Osteocyte (in vitro differentiated cells): ENCODE measurements around the gene SND1. TPM values are rescaled to one million over a fixed set of nuclear protein-coding genes. Genes with fewer than 3 reads are reported as not detected.
A peak's percentile ranks its signal among the peaks of the same experiment; 100 is the strongest.

Experiments used
- DNase-seq: peaks from one replicate; pipeline ENCODE4 v3.0.0; 2021; ENCODE audit warnings: mixed read lengths; ENCODE audit not compliant: unreplicated experiment; ENCODE audit errors: extremely low spot score
- H3K27ac Mint-ChIP-seq: one replicate; pipeline ENCODE4 v1.8.0; 2021; ENCODE audit warnings: mild to moderate bottlenecking, mixed read lengths; ENCODE audit not compliant: unreplicated experiment
- H3K27me3 Mint-ChIP-seq: one replicate; pipeline ENCODE4 v1.8.0; 2021; ENCODE audit warnings: mixed read lengths; ENCODE audit not compliant: unreplicated experiment
- H3K36me3 Mint-ChIP-seq: one replicate; pipeline ENCODE4 v1.8.0; 2021; ENCODE audit warnings: mixed read lengths; ENCODE audit not compliant: unreplicated experiment
- H3K4me1 Mint-ChIP-seq: one replicate; pipeline ENCODE4 v1.8.0; 2021; ENCODE audit warnings: mixed read lengths; ENCODE audit not compliant: unreplicated experiment
- H3K4me3 Mint-ChIP-seq: one replicate; pipeline ENCODE4 v1.8.0; 2021; ENCODE audit warnings: mild to moderate bottlenecking, moderate library complexity, mixed read lengths; ENCODE audit not compliant: unreplicated experiment
- H3K9me3 Mint-ChIP-seq: one replicate; pipeline ENCODE4 v1.8.0; 2021; ENCODE audit warnings: mixed read lengths; ENCODE audit not compliant: unreplicated experiment
- total RNA-seq: library from RNA; stranded (reverse); gene quantifications from 2 replicates; pipeline ENCODE4 v1.2.1, GENCODE V29; 2021
- TF ChIP-seq, protein P1 (sequence below): fragments of 200-600 bp; sonication (generic); IDR thresholded peaks from 2 replicates; pipeline ENCODE4 v1.5.0; 2021; ENCODE audit warnings: antibody characterized with exemption, mild to moderate bottlenecking, moderate library complexity

The SND1 gene
- total RNA-seq, 1 donor from 2014 or later: 229 TPM

DNA sequence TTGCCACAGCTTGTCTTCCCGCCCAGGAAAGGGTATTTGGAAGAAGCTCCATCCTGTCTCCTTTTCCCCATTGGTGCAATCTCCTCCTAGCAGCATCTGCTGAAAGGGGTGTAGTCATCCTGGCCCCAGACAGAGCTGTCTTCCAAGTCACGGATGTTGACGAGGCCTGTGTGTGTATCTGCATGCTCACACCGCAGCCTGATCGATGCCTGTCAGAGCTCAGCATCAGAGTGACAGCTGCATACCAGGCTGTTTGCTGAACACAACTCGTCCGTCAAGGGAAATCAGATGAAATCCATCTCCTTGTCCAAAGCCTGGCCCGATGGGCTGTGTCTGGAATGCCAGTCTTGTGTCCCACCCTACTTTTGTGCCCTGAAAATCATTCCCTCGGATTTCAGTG is 400.4 kb downstream of the SND1 start:
- TF ChIP-seq, protein P1, sequence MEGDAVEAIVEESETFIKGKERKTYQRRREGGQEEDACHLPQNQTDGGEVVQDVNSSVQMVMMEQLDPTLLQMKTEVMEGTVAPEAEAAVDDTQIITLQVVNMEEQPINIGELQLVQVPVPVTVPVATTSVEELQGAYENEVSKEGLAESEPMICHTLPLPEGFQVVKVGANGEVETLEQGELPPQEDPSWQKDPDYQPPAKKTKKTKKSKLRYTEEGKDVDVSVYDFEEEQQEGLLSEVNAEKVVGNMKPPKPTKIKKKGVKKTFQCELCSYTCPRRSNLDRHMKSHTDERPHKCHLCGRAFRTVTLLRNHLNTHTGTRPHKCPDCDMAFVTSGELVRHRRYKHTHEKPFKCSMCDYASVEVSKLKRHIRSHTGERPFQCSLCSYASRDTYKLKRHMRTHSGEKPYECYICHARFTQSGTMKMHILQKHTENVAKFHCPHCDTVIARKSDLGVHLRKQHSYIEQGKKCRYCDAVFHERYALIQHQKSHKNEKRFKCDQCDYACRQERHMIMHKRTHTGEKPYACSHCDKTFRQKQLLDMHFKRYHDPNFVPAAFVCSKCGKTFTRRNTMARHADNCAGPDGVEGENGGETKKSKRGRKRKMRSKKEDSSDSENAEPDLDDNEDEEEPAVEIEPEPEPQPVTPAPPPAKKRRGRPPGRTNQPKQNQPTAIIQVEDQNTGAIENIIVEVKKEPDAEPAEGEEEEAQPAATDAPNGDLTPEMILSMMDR: no peak
- H3K4me3 Mint-ChIP-seq: no peak overlapping the region
- H3K9me3 Mint-ChIP-seq: no peaks in the 10 kb centered on the region
- no peak overlapping the region for H3K27ac Mint-ChIP-seq
- H3K4me1 Mint-ChIP-seq: peaks cover 37% of the 10 kb centered on the region
- no peaks in the 10 kb centered on the region for H3K27me3 Mint-ChIP-seq
- no peak for DNase-seq
- H3K36me3 Mint-ChIP-seq: peaks cover 2% of the 10 kb centered on the region

DNA sequence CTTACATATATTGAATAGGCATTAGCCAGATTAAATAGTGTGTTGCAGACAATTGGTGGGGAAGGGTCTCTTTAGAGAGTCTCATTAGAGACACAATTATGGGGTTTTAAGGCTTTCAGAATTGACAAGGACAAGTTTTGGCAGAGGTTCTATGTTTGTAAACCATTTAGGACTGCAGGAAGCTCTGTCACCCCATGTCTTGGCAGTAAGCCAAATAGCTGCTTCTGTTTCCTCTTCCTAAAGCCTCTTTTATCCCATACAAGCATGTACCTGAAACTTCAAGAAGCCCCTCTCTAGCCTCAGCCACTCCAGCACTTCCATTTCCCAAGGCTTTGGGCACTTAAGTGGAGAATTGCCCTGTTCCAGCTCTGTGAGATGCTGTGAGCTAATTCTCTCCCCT is 401.0 kb downstream of the SND1 start:
- no peaks in the 10 kb centered on the region for H3K9me3 Mint-ChIP-seq
- peaks cover 40% of the 10 kb centered on the region for H3K4me1 Mint-ChIP-seq
- TF ChIP-seq, protein P1: no peak
- DNase-seq: no peak
- H3K27me3 Mint-ChIP-seq: no peaks in the 10 kb centered on the region
- H3K27ac Mint-ChIP-seq: no peak overlapping the region
- H3K36me3 Mint-ChIP-seq: peaks cover 2% of the 10 kb centered on the region
- no peak overlapping the region for H3K4me3 Mint-ChIP-seq

GRCh38 chr7:128053991-128054390 is 402.0 kb downstream of the SND1 start:
- Mint-ChIP-seq H3K27me3 (no peaks in the 10 kb centered on the region), H3K36me3 (peaks cover 5% of the 10 kb centered on the region), H3K4me3 (no peak overlapping the region), H3K4me1 (peaks cover 40% of the 10 kb centered on the region), H3K9me3 (no peaks in the 10 kb centered on the region), H3K27ac (no peak overlapping the region)
- TF ChIP-seq, protein P1: no peak
- DNase-seq: no peak

DNA sequence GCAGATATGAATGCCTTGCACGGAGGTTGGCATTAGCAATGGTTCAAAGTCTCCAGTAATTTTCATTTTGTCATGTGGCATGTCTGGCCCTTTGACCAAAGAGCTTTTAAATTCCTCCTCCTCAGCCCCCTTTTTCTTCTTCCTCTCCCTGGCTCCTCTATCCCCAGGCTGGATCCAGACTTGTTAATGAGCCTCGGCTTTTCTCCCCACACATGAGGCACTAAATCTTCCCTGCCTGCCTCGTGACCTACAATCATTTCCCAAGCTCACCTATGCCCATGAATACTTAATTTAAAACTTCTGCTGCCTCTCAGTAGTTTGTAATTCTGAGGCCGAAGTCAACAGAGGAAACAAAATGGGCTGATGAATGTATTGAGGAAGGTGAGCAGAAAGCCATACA is 402.5 kb downstream of the SND1 start:
- Mint-ChIP-seq H3K4me3 (no peak overlapping the region), H3K36me3 (peaks cover 6% of the 10 kb centered on the region), H3K27ac (no peak overlapping the region), H3K4me1 (peaks cover 40% of the 10 kb centered on the region), H3K27me3 (no peaks in the 10 kb centered on the region), H3K9me3 (no peaks in the 10 kb centered on the region)
- no peak for DNase-seq
- TF ChIP-seq, protein P1: no peak

- Mint-ChIP-seq H3K4me1 (peaks cover 40% of the 10 kb centered on the region), H3K27me3 (no peaks in the 10 kb centered on the region), H3K4me3 (no peak overlapping the region), H3K27ac (peak overlapping the region; percentile 89), H3K9me3 (no peaks in the 10 kb centered on the region), H3K36me3 (peaks cover 4% of the 10 kb centered on the region)
- DNase-seq: no peak
- TF ChIP-seq, protein P1: no peak
Measured at GRCh38 chr7:128055637-128056036, 403.6 kb downstream of the SND1 start.
